Hematopoietic multipotent progenitor cell treated with erythropoietin and hydrocortisone succinate and interleukin-3 and kit ligand, for 8 days (in vitro differentiated cells): Measurements from ENCODE around the gene CD2BP2.
"Not testable (repeated sequence)": the region's sequence is repeated elsewhere in the genome, so short reads cannot be mapped to it uniquely, and the experiment has no call there.

ENCODE experiments used
- DNase-seq: peaks from one replicate; pipeline ENCODE4 v3.0.0-alpha.2; 2015

CD2BP2 gene

DNA sequence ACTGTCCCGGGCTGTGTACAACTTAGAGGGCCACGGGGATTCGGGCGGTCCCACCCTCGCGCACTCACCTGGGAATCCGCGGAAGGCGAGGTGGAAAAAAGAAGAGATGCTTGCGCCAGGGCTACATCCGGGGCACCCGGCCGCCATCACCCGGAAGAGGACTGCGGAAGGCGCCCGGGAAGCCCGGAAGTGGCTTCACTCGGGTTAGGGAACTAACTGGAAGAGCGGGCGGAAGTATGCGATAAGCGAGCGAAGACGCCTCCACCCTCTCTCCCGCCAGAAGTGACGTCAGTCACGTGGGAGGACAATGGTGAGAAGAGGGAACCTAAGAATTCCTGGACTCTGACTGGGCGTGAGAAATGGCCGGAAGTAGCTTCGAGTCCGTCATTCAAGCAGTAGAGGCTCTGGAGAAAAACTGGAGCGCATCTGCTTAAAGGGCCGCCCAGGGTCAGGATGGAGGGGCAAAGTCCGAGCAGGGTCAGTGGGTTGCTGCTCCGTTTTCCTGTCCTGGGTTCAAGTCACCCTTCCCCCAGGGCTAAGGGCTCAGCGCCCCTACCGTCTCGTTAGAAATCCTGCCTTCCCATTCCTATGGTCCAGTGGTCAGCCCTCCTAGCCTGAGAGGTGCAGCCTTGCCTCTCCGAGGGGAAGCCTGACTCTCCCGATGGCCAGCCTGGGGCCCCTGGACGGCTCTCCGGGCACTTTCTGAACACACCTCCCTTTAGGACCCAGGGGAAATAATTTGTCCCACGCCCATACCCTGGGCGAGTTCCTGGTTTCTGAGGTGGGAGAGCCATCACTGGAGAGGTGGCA, at the start of gene CD2BP2:
Gene CD2BP2 (minus strand): TSS at position 165 of the 810 bp plus-strand sequence. CDS start 627 bp downstream, outside the sequence.
- peak; percentile 99 for DNase-seq

DNA sequence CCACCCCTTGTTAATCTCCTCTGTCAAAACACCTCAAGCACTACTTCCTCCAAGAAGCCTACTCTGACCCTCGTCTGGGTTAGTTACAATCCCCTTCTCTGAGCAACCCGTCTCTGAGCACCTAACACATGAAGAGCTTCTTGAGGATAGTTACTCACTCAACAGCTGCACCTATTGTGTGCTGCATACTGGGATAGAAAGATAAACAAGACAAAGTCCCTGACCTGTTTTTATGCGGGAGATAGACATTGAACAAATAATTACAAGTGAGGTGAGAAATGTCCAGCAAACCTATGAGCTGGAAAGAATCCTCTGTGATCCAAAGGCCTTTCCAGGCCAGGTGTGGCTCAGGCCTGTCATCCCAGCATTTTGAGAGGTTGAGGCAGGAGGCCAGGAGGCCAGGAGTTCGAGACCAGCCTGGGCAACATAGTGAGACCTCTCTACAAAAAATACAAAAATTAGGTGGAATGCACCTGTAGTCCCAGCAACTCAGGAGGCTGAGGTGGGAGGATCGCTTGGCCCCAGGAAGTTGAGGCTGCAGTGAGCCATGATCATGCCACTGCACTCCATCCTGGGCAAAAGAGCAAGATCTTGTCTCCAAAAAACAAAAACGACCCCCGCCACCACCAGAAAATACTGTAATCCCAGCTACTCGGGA, 46.8 kb upstream of the CD2BP2 start:
- DNase-seq = no peak

DNA sequence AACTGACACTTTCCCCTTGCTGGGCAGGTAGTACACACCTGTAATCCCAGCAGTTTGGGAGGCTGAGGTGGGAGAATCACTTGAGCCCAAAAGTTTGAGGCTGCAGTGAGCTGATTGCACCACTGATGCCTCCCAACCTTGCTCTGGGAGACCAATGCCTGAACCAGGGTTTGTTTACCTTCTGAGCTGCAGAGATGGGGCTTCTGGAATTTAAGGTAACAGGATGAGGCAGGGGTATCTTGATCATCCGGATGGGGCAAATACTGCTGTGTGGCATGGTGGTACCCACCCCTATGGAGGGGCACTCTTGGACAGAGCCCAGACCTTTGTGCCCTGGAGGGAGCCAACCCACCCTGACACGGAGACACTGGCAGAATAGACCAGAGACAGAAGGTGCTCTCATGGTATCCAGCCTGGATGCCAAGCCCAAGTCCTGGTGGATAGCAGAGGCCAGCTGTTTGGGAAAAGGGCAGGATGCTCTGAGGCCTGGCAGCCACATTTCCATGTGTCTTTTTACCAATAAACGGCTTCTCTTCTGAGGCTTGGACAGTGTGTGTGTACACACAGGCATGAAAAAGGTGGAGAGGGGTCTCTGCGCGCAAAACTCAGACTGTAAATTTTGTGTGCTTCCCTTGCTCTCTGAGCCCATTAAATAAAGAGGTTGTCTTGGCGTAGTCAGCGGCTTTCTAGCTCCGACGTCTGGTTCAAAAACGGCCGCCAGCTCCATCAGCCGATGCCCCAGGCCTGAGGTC, 44.5 kb upstream of the CD2BP2 start:
- DNase-seq = no peak

DNA sequence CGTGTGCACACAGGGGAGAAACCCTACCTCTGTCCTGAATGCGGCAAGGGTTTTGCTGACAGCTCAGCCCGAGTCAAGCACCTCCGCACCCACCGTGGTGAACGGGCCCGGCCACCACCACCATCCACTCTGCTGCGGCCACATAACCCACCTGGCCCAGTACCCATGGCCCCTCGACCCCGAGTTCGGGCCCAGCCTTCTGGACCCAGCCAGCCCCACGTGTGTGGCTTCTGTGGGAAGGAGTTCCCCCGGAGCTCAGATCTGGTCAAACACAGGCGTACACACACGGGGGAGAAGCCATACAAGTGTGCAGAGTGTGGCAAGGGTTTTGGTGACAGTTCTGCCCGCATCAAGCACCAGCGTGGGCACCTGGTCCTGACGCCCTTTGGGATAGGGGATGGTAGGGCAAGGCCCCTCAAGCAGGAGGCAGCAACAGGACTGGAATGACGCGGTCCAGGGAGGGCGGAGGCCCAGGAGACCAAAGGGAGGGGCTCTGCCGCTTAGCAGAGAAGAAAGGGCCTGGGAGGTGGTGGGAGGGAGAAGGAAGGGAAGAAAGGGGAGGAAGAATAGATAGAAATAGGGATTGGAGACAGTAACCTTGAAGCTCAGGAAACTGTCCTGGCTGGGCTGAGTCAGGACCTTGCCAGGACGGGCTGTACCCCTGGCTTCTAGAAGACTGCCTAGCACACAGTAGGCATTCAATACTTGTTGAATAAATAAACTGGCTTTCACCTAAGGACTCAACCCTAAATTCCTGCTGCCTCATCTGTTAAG, 43.7 kb upstream of the CD2BP2 start:
- DNase-seq = no peak

DNA sequence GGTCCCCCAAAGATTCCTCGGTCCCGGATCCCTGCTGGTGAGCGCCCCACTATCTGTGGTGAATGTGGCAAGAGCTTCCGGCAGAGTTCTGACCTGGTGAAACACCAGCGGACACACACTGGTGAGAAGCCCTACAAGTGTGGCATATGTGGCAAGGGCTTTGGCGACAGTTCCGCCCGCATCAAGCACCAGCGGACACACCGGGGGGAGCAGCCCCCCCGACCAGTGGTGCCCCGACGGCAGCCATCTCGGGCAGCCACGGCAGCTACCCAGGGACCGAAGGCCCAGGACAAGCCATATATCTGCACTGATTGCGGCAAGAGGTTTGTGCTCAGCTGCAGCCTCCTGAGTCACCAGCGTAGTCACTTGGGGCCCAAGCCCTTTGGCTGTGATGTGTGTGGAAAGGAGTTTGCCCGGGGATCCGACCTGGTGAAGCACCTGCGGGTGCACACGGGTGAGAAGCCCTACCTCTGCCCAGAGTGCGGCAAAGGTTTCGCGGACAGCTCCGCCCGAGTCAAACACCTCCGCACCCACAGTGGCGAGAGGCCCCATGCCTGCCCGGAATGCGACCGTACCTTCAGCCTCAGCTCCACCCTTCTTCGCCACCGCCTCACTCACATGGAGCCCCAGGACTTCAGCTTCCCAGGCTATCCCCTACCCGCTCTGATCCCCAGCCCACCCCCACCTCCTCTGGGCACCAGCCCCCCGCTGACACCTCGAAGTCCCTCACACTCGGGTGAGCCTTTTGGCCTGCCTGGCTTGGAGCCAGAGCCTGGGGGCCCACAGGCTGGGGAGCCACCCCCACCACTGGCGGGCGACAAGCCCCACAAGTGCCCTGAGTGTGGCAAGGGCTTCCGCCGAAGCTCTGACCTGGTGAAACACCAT, 42.9 kb upstream of the CD2BP2 start:
- no peak for DNase-seq

DNA sequence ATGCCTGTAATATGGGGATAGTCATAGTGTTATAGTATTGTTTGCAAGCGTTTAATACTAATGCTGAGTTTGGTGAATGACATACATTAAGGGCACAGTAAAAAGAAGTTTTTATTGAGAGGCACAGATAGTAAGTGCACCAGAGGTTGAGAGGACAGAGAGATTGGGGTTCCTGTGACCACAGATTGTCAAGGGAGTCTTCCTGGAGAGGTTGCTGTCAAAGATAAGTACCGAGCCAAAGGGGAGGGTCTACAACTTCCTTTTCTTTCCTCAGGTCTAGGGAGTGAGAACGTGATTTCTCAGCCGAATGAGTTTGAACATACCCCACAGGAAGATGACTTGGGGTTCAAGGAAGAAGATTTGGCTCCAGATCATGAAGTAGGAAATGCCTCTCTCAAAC, 41.9 kb upstream of the CD2BP2 start:
- DNase-seq = peak; percentile 50

DNA sequence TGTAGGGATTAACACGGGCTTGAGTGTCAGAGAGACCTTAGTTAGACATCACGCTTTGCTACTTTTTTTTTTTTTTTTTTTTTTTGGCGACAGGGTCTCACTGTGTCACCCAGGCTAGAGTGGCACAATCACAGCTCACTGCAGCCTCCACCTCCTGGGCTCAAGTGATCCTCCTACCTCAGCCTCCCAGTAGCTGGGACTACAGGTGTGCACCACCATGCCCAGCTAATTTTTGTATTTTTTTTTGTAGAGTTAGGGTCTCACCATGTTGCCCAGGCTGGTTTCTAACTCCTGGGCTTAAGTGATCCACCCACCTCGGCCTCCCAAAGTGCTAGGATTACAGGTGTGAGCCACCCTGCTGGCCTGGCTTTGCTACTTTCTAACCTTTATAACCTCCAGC, 41.5 kb upstream of the CD2BP2 start:
- DNase-seq = not testable (repeated sequence)

DNA sequence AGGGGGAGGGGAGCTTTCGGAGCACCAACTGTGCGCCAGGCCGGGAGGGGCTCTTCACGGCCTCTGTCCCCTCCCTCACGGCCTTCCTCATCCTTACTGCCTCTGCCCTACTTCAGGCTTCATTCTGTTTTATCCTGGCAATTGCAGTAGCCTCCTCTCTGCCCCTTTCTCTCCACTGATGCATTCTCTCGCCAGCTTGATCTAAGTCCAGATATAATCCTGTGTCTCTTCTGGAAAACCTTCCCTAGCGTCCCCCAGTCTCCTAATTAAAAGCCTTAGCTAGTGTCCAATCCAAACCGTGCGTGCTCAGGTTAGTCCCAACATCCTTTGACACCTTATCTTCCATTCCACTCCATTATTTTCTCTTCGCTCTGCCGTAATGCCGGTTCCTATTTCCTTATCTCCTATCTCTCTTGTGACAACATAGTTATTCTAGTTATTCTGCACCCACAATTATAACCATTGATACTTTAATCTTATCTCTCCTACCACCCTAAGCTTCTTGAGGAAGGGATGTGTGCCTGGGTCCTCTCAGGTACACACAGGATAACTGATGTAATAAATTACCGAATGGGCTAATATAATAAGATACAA, 41.0 kb upstream of the CD2BP2 start:
- no peak for DNase-seq

DNA sequence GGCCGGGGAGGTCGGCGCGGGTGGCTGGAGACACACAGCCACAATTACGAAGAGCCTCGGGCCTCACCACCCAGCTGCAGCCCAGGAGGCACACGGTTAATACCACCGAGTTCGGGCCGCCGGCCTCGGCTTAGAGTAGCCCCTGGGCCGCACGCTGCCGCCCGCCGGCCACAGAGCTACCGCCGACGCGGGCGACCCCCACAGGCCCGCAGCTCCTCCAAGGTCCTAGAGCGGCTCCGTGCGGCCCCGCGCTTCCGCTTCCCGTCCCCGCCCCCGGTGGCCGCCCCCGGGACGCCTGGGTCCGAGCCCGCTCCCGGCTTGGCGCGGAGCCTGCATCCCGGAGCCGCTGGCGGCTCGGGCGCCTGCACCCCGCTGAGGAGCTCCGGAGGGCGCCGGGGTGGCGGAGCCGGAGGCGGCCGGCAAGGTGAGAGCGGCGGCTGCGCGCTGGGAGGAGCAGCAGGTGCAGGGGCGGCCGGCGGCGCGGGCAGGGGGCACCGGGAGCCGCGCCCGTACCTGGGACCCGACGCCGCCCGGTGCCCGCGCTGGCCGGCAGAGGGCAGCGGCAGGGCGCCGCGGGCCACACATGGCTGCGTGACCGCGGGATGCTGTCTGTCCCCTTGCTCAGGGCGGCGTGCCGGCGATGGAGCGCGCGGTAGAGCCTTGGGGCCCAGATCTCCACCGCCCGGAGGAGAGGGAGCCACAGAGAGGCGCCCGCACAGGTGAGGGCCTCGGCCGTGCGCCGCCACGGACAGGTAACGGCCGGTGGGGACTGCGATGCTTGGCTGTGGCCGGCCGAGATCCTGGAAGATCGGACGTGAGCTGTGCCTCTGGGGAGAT, 40.3 kb upstream of the CD2BP2 start, which contains the start of gene ZNF48:
Gene ZNF48 (plus strand): TSS at position 266 of the 837 bp plus-strand sequence. CDS start 375 bp downstream, at position 641.
- peak; percentile 65 for DNase-seq

DNA sequence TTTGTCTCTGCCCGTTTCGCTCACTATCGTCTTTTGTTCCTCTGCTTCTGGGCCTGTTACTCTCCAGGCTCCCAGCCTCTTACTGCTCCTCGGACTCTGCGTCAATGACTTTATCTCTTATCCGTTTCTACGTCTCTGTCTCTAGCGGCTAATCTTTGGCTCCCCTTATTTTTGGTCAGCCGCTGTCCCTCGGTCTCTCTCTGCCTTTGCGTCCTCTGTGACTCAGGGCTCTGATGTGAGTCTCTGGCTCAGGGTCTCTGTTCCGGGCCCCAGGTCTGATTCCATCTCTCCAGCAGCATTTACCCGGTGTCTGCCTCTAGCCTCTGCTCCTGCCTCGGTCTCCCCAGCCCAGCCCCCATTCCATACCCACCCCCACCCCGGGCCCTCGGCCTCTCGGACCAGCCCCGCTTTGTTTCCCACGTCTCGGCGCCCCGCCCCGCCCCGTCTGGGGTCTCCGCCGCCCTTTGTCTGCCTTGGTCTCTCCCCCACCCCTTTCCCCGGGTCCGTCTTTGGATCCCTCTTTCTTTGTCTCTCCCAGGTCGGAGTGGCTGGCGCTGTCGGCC, 39.6 kb upstream of the CD2BP2 start:
- DNase-seq = no peak

DNA sequence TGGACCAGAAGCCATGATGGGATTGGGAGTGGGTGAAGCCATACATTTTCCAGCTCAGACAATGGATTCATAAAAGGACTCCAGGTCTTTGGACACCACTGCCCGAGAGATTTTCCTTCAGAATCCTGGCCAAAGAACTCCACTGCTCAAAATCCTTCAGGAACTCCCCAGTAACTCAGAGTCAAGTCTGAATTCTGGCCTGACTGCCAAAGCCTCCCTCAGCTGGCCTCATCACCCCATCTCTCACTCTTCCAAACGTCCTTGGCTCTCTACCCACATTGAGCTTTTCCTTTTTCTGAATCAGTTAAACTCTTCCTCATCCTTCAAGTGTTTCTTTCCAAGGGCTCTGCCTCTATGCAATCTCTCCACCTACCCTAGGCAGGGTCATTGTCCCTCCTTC, 28.4 kb upstream of the CD2BP2 start:
- DNase-seq = no peak

DNA sequence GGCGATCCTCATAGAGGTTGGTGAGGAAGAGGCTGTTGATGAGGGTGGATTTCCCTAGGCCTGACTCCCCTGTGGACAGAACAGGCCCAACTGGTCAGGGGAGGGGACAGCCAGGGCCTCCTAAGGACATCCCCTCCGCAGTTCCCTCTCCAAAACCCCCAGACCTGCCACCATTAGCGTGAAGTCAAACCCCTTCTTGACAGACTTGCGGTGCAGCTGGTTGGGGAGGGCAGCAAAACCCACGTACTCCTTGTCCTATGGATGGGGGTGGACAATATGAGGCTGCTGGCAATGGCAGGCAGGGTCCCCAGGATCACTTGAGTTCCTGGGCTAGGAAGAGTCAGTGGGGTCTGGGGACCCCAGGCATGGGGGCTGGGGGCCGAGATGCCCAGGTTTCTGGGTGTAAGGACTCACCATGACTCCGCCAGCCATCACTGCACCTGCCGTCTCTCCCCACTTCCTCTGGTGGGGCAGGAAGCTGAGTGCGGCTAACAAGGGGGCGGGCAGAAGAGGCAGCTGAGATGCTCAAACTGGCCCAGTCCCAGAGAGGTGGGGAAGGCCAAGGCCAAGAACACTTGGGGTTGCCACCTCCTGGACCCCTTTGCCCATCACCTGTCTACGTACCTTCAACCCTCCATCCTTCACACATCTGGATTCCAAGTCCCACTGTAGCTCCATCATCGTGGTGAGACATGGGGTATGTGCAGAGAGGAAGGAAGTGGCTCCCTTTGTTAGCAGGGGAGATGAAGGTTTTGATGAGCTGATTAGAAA, 27.2 kb upstream of the CD2BP2 start, which contains the start of gene SEPTIN1:
Gene SEPTIN1 (minus strand): TSS at position 451 of the 771 bp plus-strand sequence. CDS start 19 bp downstream, at position 432.
- no peak for DNase-seq

DNA sequence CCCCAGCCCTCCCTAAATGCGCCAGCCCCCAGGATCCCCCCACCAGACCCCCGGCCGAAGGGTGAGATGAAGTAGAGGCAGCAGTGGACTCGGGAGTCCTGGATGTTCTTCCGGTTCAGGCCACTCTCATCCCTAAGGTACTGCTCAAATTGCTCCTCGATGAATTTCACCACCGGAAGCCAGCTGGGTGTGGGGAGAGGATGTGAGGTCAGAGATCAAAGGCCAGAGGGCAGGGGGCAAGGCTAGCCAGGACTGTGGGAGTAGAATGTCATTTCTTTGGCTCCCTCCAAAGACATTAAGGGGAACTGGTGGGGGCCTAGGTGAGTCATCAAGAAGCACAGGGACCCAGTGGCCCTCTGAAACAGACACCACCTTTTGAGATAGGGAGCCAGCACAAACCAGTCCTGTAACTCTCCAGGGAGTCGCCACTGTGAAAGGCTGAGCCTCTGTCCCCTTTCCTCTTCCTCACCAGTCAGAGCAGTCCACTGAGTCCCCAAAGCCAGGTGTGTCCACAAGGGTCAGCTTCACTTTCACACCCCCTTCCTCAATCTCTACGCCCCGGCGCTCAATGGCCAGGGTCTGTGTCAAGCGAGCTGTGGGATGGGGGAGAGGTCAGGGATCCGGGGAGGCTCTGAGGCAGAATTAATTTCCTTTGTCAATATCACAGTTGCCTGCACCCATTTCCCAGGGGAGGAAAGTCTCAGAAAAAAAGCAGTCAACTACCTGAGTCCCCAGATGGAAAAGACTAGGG, 26.4 kb upstream of the CD2BP2 start:
- no peak for DNase-seq

DNA sequence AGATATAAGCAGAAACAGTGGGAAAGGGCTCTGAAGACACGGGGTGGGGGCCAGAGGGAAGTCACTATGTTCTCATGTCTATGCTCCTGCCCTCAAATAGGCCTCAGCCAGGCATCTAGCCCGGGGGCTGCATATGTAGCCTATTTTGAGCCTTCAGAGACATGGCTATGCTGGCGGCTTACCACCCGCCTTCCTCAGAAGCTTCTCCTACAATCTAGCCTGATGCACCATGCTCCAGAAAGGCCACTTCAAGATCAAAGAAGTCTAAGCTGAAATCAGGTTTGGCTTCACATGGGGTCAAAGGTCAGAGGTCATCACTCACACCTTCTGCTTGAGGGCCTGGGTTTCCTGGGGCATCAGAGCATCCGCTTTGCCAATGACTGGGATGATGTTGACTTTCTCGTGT, 25.7 kb upstream of the CD2BP2 start:
- DNase-seq = no peak

DNA sequence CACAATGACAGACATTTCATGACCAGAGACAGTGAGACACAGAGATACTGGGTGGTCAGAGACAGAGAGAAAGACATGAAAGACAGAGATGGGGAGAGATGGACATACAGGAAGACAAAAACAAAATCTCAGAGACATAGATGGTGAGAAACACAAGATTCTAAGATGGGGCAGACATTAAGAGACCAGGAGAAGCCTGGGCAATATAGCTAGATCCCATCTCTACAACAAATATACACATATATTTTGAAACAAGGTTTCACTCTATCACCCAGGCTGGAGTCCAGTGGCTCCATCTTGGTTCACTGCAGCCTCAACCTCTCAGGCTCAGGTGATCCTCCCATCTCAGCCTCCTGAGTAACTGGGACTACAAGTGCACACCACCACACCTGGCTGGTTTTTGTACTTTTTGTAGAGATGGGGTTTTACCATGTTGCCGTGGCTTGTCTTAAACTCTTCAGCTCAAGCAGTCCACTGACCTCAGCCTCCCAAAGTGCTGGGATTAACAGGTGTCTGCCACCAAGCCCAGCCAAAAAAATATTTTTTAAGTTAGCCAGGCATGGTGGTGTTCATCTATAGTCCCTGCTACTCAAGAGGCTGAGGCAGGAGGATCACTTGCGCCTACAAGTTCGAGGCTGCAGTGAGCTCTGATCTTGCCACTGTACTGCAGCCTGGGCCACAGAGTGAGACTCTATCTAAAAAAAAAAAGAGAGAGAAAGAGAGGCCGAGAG, 25.1 kb upstream of the CD2BP2 start:
- no peak for DNase-seq

DNA sequence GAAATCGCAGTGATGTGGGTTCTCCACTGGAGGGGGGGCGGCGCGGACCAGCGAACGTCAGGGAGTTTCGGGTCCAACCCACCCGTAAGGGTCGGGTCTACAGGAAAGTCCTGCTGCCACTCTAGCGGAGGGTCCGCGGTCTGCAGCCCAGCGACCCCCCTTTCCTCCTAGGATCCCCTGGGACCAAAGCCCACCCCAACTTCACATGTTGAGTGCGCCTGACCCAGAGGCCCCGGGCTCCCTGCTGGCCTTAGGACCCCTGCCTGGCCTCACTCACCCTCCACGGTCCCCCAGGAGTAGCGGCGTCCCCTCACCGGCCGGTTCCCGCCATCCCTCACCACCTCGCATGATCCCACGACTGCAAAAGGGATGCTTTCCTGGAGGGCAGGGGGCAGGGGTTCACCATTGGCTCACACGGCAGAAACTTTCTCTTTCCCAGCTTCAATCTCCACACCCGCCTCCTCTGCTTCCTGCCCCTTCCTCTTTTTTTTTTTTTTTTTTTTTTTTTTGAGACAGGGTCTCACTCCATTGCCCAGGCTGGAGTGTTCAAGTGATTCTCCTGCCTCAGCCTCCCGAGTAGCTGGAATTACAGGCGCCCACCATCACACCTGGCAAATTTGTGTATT, 24.2 kb upstream of the CD2BP2 start:
- no peak for DNase-seq
